Upper lobe of left lung (tissue), 6 donors: ENCODE measurements around the gene SIRPB2. TPM values are rescaled to one million over a fixed set of nuclear protein-coding genes. Genes with fewer than 3 reads are reported as not detected.

ENCODE experiments used
- ATAC-seq, 2 donors: fragments of 200-7000 bp; cut with Tn5 transposase; one replicate each; pipeline ENCODE4 v1.9.1; 2022; ENCODE audit warnings: mild to moderate bottlenecking in 2 of 2, moderate library complexity in 2 of 2; ENCODE audit not compliant: low FRiP score in 2 of 2
- DNase-seq, 2 donors: peaks; one replicate each; pipeline ENCODE4 v3.0.0-alpha.2; 2019 to 2020
- H3K27ac ChIP-seq, 4 donors: fragments of 200-600 bp; sonication (generic); one replicate each; pipeline ENCODE4 v1.5.1; 2016 to 2019
- H3K27me3 ChIP-seq, 4 donors: fragments of 200-600 bp; sonication (generic); one replicate each; pipeline ENCODE4 v1.5.1; 2017 to 2019
- H3K36me3 ChIP-seq, 4 donors: fragments of 200-600 bp; sonication (generic); one replicate each; pipeline ENCODE4 v1.5.1; 2016 to 2019
- H3K4me1 ChIP-seq, 4 donors: fragments of 200-600 bp; sonication (generic); one replicate each; pipeline ENCODE4 v1.5.1; 2018 to 2019
- H3K4me3 ChIP-seq, 4 donors: fragments of 200-600 bp; sonication (generic); one replicate each; pipeline ENCODE4 v1.5.1; 2017 to 2019; ENCODE audit warnings: mild to moderate bottlenecking in 2 of 4, moderate library complexity in 1 of 4
- H3K9me3 ChIP-seq, 4 donors: fragments of 200-600 bp; sonication (generic); one replicate each; pipeline ENCODE4 v1.5.1; 2018 to 2019
- EP300 ChIP-seq, 4 donors: sonication (generic); formaldehyde crosslinking; IDR thresholded peaks; one replicate each; pipeline ENCODE4 v1.5.1; 2017; ENCODE audit warnings: antibody characterized with exemption in 4 of 4, control low read depth in 2 of 4
- POLR2A ChIP-seq, 4 donors: fragments of 450-650 bp; IDR thresholded peaks; one replicate each; pipeline ENCODE4 v1.5.1; 2016 to 2017; ENCODE audit warnings: antibody characterized with exemption in 4 of 4, mild to moderate bottlenecking in 2 of 4
- POLR2AphosphoS5 ChIP-seq, 2 donors: sonication (generic); formaldehyde crosslinking; IDR thresholded peaks; one replicate each; pipeline ENCODE4 v1.5.1; 2017; ENCODE audit warnings: antibody characterized with exemption in 2 of 2
- WGBS, 2 donors: methylation state at CpG; one replicate each; pipeline ENCODE4 v1.1.5; 2017 to 2018; 5-methylcytosine and 5-hydroxymethylcytosine counted together
- total RNA-seq, 6 donors: library from RNA; depleted of rRNA in 4 of 6; stranded (reverse); fragments of >200 nt in 4 of 6; gene quantifications; one replicate each; pipeline versions ENCODE4 v1.1.0 to v1.2.1, GENCODE V29; 2016 to 2021
- TF ChIP-seq, protein P1 (sequence below), 6 experiments: fragments of 450-650 bp in 4 of 6; fragments of 200-600 bp in 2 of 6; sonication (generic) in 2 of 6; IDR thresholded peaks; one replicate each; pipeline ENCODE4 v1.5.1; 2016 to 2019; ENCODE audit warnings: antibody characterized with exemption in 6 of 6
- donor health status: DM: no; HTN: no; CAD: no; lungs with moderate emphysema.
- donor health status: DM: no; HTN: yes; CAD: no; lungs with severe emphysema.

SIRPB2 gene
- total RNA-seq, 6 donors from 2014 or later, result 12.1 to 59.7 (median 23.8) TPM

DNA sequence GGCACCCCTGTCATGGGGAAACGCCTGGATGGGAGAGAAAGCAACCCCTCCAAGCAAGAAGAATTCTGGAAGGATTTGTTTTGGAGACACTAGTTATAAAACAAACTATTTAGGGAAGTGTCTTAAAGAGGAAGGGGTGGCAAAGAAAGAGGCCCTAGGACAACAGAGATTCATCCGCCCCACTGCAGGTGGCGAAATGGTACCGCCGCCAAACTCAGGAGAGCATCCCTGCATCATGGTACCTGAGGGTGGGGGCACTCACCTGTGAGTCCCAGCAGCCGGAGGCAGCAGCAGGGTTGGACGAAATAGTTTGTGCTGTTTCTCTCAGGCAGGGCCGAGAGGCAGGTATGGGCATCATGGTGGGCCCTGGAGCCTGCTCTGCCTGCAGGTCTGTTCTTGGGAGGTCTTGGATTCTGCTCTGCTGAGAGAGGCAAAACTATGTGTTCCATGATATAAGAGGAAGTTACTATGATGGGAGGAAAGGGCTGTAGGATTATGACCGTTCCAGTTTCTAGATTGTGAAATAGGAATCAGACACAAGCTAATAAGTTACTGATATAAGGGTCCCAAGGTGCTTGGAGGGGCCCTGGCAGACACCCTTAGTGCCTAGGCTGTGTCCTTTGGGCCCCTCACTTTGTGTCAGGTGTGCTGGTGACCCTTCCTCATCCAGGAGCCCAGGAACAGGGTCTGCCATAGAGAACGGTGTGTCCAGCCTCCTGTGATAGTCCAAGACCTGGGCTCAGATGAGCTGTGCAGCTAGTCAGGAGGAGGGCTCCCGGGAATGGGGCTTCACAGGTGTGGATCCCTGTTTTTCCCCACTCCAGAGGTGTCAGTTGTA lies 45.9 kb upstream of the SIRPB2 start:
- Histone ChIP-seq H3K9me3 (no peaks in the 10 kb centered on the region), H3K4me1 (no peaks in the 10 kb centered on the region), H3K4me3 (no peak overlapping the region), H3K36me3 (no peaks in the 10 kb centered on the region), H3K27me3 (no peaks in the 10 kb centered on the region), H3K27ac (peak overlapping the region; percentile 76 to 88 (median 80))
- TF ChIP-seq POLR2AphosphoS5 (IDR thresholded peaks at IDR 0.05), result no peak
- TF ChIP-seq, protein P1, sequence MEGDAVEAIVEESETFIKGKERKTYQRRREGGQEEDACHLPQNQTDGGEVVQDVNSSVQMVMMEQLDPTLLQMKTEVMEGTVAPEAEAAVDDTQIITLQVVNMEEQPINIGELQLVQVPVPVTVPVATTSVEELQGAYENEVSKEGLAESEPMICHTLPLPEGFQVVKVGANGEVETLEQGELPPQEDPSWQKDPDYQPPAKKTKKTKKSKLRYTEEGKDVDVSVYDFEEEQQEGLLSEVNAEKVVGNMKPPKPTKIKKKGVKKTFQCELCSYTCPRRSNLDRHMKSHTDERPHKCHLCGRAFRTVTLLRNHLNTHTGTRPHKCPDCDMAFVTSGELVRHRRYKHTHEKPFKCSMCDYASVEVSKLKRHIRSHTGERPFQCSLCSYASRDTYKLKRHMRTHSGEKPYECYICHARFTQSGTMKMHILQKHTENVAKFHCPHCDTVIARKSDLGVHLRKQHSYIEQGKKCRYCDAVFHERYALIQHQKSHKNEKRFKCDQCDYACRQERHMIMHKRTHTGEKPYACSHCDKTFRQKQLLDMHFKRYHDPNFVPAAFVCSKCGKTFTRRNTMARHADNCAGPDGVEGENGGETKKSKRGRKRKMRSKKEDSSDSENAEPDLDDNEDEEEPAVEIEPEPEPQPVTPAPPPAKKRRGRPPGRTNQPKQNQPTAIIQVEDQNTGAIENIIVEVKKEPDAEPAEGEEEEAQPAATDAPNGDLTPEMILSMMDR (IDR thresholded peaks at IDR 0.05), result no peak
- TF ChIP-seq POLR2A (IDR thresholded peaks at IDR 0.05), result no peak
- no peak for TF ChIP-seq EP300 (IDR thresholded peaks at IDR 0.05)
- ATAC-seq (peak; percentile 74 to 75), DNase-seq (peak; percentile 20 to 32)
- WGBS, 2 donors, result 66 to 67% methylated on average over 10 to 11 of the region's 11 CpGs

DNA sequence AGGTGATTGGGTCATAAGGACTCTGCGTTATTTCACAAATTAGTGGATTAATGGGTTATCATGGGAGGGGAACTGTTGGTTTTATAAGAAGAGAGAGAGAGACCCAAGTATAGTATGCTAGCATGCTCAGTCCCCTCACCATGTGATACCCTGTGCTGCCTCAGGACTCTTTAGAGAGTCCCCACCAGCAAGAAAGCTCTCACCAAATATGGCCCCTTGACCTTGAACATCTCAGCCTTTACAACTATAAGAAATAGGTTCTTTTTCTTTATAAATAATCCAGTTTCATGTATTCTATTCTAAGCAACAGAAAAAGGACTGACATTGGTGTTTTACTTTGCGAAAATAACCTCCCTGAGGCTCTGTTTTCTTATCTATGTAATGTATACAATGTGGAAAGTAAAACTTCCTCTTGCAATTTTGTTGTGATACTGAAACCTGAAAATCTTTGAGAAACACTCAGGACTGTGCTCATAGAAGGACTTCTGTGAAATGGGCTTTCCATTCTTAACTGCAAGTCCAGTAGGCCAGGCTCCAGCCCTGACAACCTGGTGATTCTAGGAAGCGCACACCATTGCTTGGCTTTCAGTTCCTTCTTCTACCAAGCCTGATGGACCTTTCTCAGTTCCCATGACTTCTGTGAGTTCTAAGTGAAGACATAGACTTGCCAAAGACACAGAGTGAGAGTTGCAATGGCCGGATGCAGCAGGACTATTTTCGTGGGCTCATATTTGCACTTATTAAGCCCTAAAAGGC lies 44.4 kb upstream of the SIRPB2 start:
- 71 to 79% methylated on average over 5 of the region's 5 CpGs for WGBS, 2 donors
- no peaks in the 10 kb centered on the region for H3K27me3 ChIP-seq
- no peaks in the 10 kb centered on the region for H3K36me3 ChIP-seq
- TF ChIP-seq POLR2AphosphoS5 (IDR thresholded peaks at IDR 0.05), result no peak
- TF ChIP-seq EP300 (IDR thresholded peaks at IDR 0.05), result no peak
- TF ChIP-seq POLR2A (IDR thresholded peaks at IDR 0.05), result peak in 1 of 4 donors; percentile 10
- TF ChIP-seq, protein P1 (IDR thresholded peaks at IDR 0.05), result no peak
- no peak overlapping the region for H3K4me3 ChIP-seq
- H3K27ac ChIP-seq, result peak overlapping the region in 3 of 4 donors; percentile 78 to 88 (median 81)
- ATAC-seq (peak in 1 of 2 donors; percentile 71), DNase-seq (peak in 1 of 2 donors; percentile 60)
- no peaks in the 10 kb centered on the region for H3K4me1 ChIP-seq
- H3K9me3 ChIP-seq, result no peaks in the 10 kb centered on the region

DNA sequence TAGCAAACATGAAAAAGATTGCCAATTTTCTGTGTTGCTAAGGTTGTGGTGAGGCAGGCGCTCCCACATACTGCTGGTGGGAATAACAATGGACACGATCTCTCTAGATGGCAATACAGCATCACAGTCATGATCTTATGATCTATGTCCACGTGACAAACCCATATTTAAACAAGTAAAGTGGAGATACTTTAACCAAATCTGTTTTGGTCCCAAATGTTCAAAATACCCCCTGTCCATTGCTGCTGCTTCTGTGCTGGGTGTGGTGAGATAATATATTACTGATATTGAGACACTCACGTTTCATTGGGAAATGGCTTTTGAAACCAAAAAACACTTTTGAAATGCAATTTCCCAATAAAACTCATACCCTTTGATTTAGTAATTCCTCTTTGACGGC lies 43.3 kb upstream of the SIRPB2 start:
- H3K27me3 ChIP-seq, result no peaks in the 10 kb centered on the region
- 54 to 66% methylated on average over 5 of the region's 5 CpGs for WGBS, 2 donors
- TF ChIP-seq POLR2A (IDR thresholded peaks at IDR 0.05) (no peak), POLR2AphosphoS5 (IDR thresholded peaks at IDR 0.05) (no peak), EP300 (IDR thresholded peaks at IDR 0.05) (no peak)
- TF ChIP-seq, protein P1 (IDR thresholded peaks at IDR 0.05), result no peak
- H3K4me3 ChIP-seq, result no peak overlapping the region
- peak overlapping the region in 1 of 4 donors; percentile 4 for H3K27ac ChIP-seq
- H3K36me3 ChIP-seq, result no peaks in the 10 kb centered on the region
- no peak for ATAC-seq
- DNase-seq, result no peak
- no peaks in the 10 kb centered on the region for H3K9me3 ChIP-seq
- no peaks in the 10 kb centered on the region for H3K4me1 ChIP-seq

DNA sequence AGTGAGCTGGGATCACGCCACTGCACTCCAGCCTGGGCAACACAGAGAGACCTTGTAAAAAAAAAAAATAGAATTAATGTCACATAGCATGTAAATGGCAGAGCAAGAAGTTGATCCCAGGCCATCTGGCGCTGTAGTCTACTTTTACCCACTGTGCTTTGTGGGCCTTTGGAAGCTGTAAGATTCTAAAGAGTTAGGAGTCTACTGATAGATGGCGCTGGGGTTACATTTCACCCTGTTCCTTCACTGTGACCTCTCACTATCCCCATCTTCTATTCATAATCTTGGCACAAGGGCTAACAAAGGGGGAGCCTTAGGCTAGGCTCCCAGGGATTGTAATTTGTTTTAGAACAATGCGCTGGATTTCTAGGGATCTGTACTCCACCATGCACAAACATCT lies 41.8 kb upstream of the SIRPB2 start:
- H3K4me3 ChIP-seq, result no peak overlapping the region
- no peak overlapping the region for H3K27ac ChIP-seq
- H3K27me3 ChIP-seq, result no peaks in the 10 kb centered on the region
- H3K36me3 ChIP-seq, result no peaks in the 10 kb centered on the region
- H3K4me1 ChIP-seq, result no peaks in the 10 kb centered on the region
- DNase-seq, result no peak
- TF ChIP-seq POLR2A (IDR thresholded peaks at IDR 0.05) (no peak), EP300 (IDR thresholded peaks at IDR 0.05) (no peak), POLR2AphosphoS5 (IDR thresholded peaks at IDR 0.05) (no peak)
- TF ChIP-seq, protein P1 (IDR thresholded peaks at IDR 0.05), result no peak
- ATAC-seq, result no peak
- WGBS, 2 donors, result 69 to 87% methylated on average over 4 of the region's 4 CpGs
- H3K9me3 ChIP-seq, result no peaks in the 10 kb centered on the region
